Activated naive CD4-positive, alpha-beta T cell treated with anti-CD3 and anti-CD28 coated beads, Interleukin-2, amount 50 U/mL, for 24 hours (primary cell): ENCODE results near the gene RNF182.
"Not testable (repeated sequence)": the region's sequence is repeated elsewhere in the genome, so short reads cannot be mapped to it uniquely, and the experiment has no call there.

ENCODE experiments used
- H3K27ac Mint-ChIP-seq: one replicate; pipeline ENCODE4 v1.8.0; 2021; ENCODE audit warnings: mild to moderate bottlenecking, mixed read lengths
- H3K27me3 Mint-ChIP-seq: one replicate; pipeline ENCODE4 v1.8.0; 2021; ENCODE audit warnings: mixed read lengths
- H3K36me3 Mint-ChIP-seq: one replicate; pipeline ENCODE4 v1.8.0; 2021; ENCODE audit warnings: mixed read lengths
- H3K4me1 Mint-ChIP-seq: one replicate; pipeline ENCODE4 v1.8.0; 2021; ENCODE audit warnings: mixed read lengths
- H3K4me3 Mint-ChIP-seq: one replicate; pipeline ENCODE4 v1.8.0; 2021; ENCODE audit warnings: mild to moderate bottlenecking, mixed read lengths
- H3K9me3 Mint-ChIP-seq: one replicate; pipeline ENCODE4 v1.8.0; 2021; ENCODE audit warnings: mixed read lengths

RNF182 gene

DNA sequence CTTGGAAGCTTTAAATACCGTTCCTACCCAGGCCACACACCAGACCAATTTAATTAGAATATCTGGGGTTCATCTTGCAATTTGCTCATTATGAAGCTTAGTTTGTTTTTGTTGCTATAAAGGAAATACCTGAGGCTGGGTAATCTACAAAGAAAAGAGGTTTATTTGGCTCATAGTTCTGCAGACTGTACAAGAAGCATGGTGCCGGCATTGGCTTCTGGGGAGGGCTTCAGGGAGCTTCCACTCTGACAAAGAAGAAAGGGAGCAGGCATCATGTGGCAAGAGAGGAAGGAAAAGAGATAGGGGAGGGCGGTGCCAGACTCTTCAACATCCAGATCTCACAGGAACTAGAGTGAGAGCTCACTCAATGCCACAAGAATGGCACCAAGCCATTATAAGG, 73.6 kb downstream of the RNF182 start:
- Mint-ChIP-seq H3K36me3 (peaks cover 1% of the 10 kb centered on the region), H3K4me1 (no peaks in the 10 kb centered on the region), H3K9me3 (no peaks in the 10 kb centered on the region), H3K4me3 (no peak overlapping the region), H3K27me3 (peaks cover 16% of the 10 kb centered on the region), H3K27ac (no peak overlapping the region)

- Mint-ChIP-seq H3K9me3 (no peaks in the 10 kb centered on the region), H3K4me1 (no peaks in the 10 kb centered on the region), H3K4me3 (no peak overlapping the region), H3K36me3 (no peaks in the 10 kb centered on the region), H3K27ac (no peak overlapping the region), H3K27me3 (peaks cover 11% of the 10 kb centered on the region)
Observed at GRCh38 chr6:14000901-14001300, 76.1 kb downstream of the RNF182 start.

- Mint-ChIP-seq H3K27ac (no peak overlapping the region), H3K4me3 (no peak overlapping the region), H3K9me3 (no peaks in the 10 kb centered on the region), H3K27me3 (peaks cover 7% of the 10 kb centered on the region), H3K36me3 (no peaks in the 10 kb centered on the region), H3K4me1 (no peaks in the 10 kb centered on the region)
Observed at GRCh38 chr6:14001329-14002012, 76.7 kb downstream of the RNF182 start.

DNA sequence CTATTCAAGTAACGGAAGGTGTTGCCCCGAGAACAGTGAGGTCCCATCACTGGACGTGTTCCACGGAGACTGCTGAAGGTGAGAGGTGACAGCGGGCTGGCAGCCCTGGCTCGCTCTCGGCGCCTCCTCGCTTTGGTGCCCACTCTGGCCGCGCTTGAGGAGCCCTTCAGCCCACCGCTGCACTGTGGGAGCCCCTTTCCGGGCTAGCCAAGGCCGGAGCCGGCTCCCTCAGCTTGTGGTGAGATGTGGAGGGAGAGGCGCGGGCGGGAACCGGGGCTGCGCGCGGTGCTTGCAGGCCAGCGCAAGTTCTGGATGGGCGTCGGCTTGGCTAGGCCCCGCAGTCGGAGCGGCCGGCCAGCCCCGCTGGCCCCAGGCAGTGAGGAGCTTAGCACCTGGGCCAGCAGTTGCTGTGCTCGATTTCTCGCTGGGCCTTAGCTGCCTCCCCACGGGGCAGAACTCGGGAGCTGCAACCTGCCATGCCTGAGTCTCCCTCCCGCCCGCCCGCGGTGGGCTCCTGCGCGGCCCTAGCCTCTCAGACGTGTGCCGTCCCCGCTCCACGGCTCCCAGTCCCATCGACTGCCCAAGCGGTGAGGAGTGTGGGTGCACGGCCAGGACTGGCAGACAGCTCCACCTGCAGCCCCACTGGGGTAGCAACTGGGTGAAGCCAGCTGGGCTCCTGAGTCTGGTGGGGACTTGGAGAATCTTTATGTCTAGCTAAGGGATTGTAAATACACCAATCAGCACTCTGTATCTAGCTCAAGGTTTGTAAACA, 77.6 kb downstream of the RNF182 start:
- Mint-ChIP-seq H3K4me3 (no peak overlapping the region), H3K9me3 (no peaks in the 10 kb centered on the region), H3K27me3 (peaks cover 8% of the 10 kb centered on the region), H3K36me3 (no peaks in the 10 kb centered on the region), H3K27ac (no peak overlapping the region), H3K4me1 (no peaks in the 10 kb centered on the region)

DNA sequence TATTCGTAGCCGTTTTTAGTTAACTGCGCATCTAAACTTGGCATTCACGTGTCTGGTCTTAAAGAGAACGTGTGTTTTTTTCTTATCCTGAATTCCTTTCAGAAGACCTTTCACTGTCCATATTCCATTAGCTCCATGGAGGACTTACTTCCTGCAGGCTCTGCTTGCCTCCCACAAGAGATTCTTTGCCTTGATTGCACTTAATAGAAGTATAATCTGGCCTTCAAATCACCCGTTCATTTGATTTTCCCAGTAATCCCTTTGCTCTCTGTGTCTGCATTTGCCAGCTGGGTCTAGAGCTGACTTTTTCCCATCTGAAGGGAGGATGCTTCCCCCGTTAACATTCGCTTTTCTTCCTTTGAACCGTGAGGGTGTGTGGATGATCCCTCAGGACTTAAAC, 79.5 kb downstream of the RNF182 start:
- H3K4me1 Mint-ChIP-seq = no peaks in the 10 kb centered on the region
- no peak overlapping the region for H3K4me3 Mint-ChIP-seq
- H3K27me3 Mint-ChIP-seq = peaks cover 7% of the 10 kb centered on the region
- H3K36me3 Mint-ChIP-seq = no peaks in the 10 kb centered on the region
- no peaks in the 10 kb centered on the region for H3K9me3 Mint-ChIP-seq
- H3K27ac Mint-ChIP-seq = no peak overlapping the region

DNA sequence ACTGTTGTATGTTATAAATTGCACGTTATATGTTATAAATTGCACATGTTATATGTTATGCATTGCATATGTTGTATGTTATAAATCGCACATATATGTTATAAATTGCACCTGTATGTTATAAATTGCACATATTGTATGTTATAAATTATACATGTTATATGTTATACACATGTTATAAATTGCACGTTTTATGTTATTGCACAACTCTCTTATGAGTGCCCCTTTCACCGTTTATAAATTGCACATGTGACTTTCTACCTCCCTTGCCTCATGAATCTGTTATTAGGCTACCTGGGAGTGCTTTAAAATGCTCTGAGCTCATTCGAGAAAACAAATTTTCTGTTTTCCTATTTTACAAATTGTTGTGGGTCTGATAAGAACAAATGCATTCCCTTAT, 84.1 kb downstream of the RNF182 start:
- Mint-ChIP-seq H3K27me3 (peaks cover 7% of the 10 kb centered on the region), H3K9me3 (no peaks in the 10 kb centered on the region), H3K4me3 (no peak overlapping the region), H3K4me1 (no peaks in the 10 kb centered on the region), H3K27ac (no peak overlapping the region), H3K36me3 (no peaks in the 10 kb centered on the region)

GRCh38 chr6:14009431-14009830, 84.7 kb downstream of the RNF182 start:
- Mint-ChIP-seq H3K4me1 (no peaks in the 10 kb centered on the region), H3K27me3 (peaks cover 7% of the 10 kb centered on the region), H3K9me3 (no peaks in the 10 kb centered on the region), H3K36me3 (no peaks in the 10 kb centered on the region), H3K4me3 (no peak overlapping the region), H3K27ac (no peak overlapping the region)

- H3K9me3 Mint-ChIP-seq = no peaks in the 10 kb centered on the region
- H3K36me3 Mint-ChIP-seq = no peaks in the 10 kb centered on the region
- no peak overlapping the region for H3K27ac Mint-ChIP-seq
- no peaks in the 10 kb centered on the region for H3K4me1 Mint-ChIP-seq
- no peak overlapping the region for H3K4me3 Mint-ChIP-seq
- peaks cover 6% of the 10 kb centered on the region for H3K27me3 Mint-ChIP-seq
Observed at GRCh38 chr6:14010275-14010674, 85.5 kb downstream of the RNF182 start.

DNA sequence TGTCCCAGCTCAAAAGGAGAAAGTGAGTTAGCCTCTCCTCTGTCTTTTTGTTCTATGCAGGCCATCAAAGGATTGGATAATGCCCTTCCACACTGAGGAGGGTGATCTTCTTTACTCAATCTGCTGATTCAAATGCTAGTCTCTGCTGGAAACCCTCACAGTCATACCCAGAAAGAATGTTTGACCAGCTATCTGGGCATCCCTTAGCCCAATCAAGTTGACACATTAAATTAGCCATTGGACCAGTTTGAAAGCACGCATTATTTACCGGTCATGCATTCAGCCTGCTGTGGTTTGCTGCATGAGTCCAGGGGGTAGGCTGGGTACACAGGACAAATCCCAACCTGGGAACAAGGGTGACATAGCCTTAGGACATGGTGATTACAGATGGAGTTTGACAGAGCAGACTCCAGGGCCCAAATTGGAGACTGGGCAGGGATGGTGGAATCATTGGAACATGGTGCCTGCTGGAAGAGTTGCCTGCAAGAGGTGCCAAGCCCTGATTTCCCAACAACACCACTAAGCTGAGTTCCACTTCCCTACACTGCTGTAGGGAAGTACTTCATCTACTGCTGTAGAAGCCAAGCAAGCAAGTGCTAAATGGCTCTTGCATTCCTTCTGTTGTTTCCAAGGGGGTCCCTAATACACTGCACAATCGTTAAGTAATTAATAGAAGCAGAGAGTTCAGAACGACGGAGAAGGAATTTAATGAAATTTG, 87.7 kb downstream of the RNF182 start:
- Mint-ChIP-seq H3K36me3 (no peaks in the 10 kb centered on the region), H3K27me3 (peaks cover 7% of the 10 kb centered on the region), H3K4me3 (no peak overlapping the region), H3K9me3 (no peaks in the 10 kb centered on the region), H3K27ac (no peak overlapping the region), H3K4me1 (no peaks in the 10 kb centered on the region)

- no peaks in the 10 kb centered on the region for H3K36me3 Mint-ChIP-seq
- H3K27ac Mint-ChIP-seq = no peak overlapping the region
- no peaks in the 10 kb centered on the region for H3K4me1 Mint-ChIP-seq
- no peaks in the 10 kb centered on the region for H3K9me3 Mint-ChIP-seq
- no peak overlapping the region for H3K4me3 Mint-ChIP-seq
- peaks cover 7% of the 10 kb centered on the region for H3K27me3 Mint-ChIP-seq
Observed at GRCh38 chr6:14015964-14016363, 91.2 kb downstream of the RNF182 start.

DNA sequence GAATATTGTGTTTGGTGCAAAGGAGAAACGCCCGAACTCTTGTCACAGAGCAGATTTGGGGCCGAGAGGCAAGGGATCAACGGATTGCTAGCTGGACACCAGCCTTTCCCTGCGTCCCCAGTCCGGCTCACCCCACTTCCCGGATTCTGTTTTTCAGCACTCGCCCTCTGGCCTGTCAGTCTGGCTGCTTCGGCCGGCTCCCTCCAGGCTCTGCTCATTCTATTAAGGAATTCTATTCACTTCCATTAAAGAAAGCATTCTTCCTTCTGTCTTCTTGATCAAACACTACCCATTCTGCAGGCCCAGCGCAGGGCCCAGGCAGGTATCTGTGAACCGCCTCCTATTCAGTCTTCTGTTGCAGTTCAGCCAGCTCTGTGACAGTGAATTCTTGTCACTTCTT, 91.7 kb downstream of the RNF182 start:
- no peaks in the 10 kb centered on the region for H3K4me1 Mint-ChIP-seq
- H3K27me3 Mint-ChIP-seq = peaks cover 7% of the 10 kb centered on the region
- H3K27ac Mint-ChIP-seq = no peak overlapping the region
- H3K4me3 Mint-ChIP-seq = no peak overlapping the region
- no peaks in the 10 kb centered on the region for H3K36me3 Mint-ChIP-seq
- no peaks in the 10 kb centered on the region for H3K9me3 Mint-ChIP-seq

DNA sequence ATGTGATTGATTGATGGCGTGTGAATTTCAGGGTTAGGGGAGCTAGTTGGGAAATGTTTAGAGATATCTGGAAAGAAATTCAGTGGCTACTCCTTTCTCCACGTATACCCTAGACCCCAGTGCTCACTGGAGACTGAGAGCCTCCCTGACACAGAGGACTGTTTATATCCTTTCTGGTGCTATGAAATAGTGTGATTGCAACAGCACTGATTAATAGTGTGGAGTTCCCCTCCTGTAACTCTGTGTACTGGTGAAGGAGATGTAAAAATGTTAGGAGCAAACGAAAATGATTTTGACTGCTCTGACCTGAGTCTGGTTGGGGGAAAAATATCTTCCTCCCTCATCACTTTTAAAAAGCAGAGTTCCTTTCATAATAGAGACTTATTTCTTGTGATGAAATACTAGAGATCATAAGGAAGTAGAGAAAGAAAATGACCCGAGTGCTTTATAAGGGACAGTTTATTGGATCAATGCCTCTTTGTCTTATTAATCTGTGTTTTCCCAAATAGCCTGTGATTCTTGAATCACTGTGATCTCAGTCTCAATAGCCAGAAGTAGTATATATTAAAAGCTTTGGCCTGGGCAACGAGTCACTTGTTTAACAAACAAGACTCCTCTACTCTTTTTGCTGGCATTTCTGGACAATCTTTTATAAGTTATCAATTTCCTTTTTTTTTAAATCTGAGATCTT, 92.3 kb downstream of the RNF182 start:
- H3K9me3 Mint-ChIP-seq = no peaks in the 10 kb centered on the region
- no peaks in the 10 kb centered on the region for H3K4me1 Mint-ChIP-seq
- no peak overlapping the region for H3K27ac Mint-ChIP-seq
- no peaks in the 10 kb centered on the region for H3K36me3 Mint-ChIP-seq
- H3K27me3 Mint-ChIP-seq = peaks cover 7% of the 10 kb centered on the region
- H3K4me3 Mint-ChIP-seq = no peak overlapping the region

GRCh38 chr6:14017626-14018475, 93.1 kb downstream of the RNF182 start:
- Mint-ChIP-seq H3K27me3 (peaks cover 7% of the 10 kb centered on the region), H3K27ac (no peak overlapping the region), H3K36me3 (no peaks in the 10 kb centered on the region), H3K4me3 (no peak overlapping the region), H3K9me3 (no peaks in the 10 kb centered on the region), H3K4me1 (no peaks in the 10 kb centered on the region)

GRCh38 chr6:14018559-14018958, 93.8 kb downstream of the RNF182 start:
- not testable (repeated sequence) for H3K27ac Mint-ChIP-seq, H3K4me1 Mint-ChIP-seq, H3K36me3 Mint-ChIP-seq, H3K9me3 Mint-ChIP-seq, H3K4me3 Mint-ChIP-seq, H3K27me3 Mint-ChIP-seq

DNA sequence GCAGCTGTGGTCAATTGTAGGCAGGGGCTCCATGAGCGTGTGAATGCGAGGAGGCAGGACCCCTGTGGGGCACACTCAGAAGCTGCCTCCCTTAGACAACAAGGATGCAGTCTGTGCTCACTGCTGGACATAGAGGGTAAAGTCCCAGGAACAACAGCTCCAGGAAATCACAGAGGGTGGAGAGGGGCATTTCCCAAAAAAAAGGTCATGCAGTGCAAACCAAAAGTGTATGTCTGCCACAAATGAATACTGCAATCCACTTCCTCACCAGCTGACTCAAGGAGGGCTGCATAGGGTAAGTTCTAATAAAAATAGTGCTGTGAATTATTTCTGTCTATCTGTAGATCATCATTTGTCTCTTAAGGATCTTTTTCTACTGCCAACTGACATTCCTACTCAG, 95.8 kb downstream of the RNF182 start:
- H3K4me1 Mint-ChIP-seq = no peaks in the 10 kb centered on the region
- no peak overlapping the region for H3K4me3 Mint-ChIP-seq
- H3K27me3 Mint-ChIP-seq = peaks cover 2% of the 10 kb centered on the region
- no peaks in the 10 kb centered on the region for H3K36me3 Mint-ChIP-seq
- no peak overlapping the region for H3K27ac Mint-ChIP-seq
- H3K9me3 Mint-ChIP-seq = no peaks in the 10 kb centered on the region
